ENCODE data around the gene PLXNA4. TPM values are rescaled to one million over a fixed set of nuclear protein-coding genes. Genes with fewer than 3 reads are reported as not detected.

Gene PLXNA4
- total RNA-seq, 1 donor from 2014 or later = 3.5 TPM

GRCh38 chr7:132402751-132403245, 173.5 kb downstream of the PLXNA4 start:
- Mint-ChIP-seq H3K4me3 (ENCODE audit: unreplicated experiment) (no peak overlapping the region), H3K4me1 (ENCODE audit: unreplicated experiment) (peaks cover 6% of the 10 kb centered on the region), H3K9me3 (ENCODE audit: unreplicated experiment) (no peaks in the 10 kb centered on the region), H3K27me3 (ENCODE audit: unreplicated experiment) (no peaks in the 10 kb centered on the region), H3K27ac (ENCODE audit: unreplicated experiment) (no peak overlapping the region), H3K36me3 (ENCODE audit: low read depth, unreplicated experiment) (no peaks in the 10 kb centered on the region)
- no peak for TF ChIP-seq CTCF (IDR thresholded peaks at IDR 0.05; ENCODE audit: unreplicated experiment)
- no peak for DNase-seq (ENCODE audit: low spot score)

GRCh38 chr7:132402096-132402495, 174.2 kb downstream of the PLXNA4 start:
- Mint-ChIP-seq H3K9me3 (ENCODE audit: unreplicated experiment) (no peaks in the 10 kb centered on the region), H3K36me3 (ENCODE audit: low read depth, unreplicated experiment) (no peaks in the 10 kb centered on the region), H3K4me1 (ENCODE audit: unreplicated experiment) (peaks cover 9% of the 10 kb centered on the region), H3K27ac (ENCODE audit: unreplicated experiment) (no peak overlapping the region), H3K4me3 (ENCODE audit: unreplicated experiment) (no peak overlapping the region), H3K27me3 (ENCODE audit: unreplicated experiment) (no peaks in the 10 kb centered on the region)
- no peak for DNase-seq (ENCODE audit: low spot score)
- no peak for TF ChIP-seq CTCF (IDR thresholded peaks at IDR 0.05; ENCODE audit: unreplicated experiment)

- Mint-ChIP-seq H3K4me1 (ENCODE audit: unreplicated experiment) (peaks cover 10% of the 10 kb centered on the region), H3K27ac (ENCODE audit: unreplicated experiment) (no peak overlapping the region), H3K36me3 (ENCODE audit: low read depth, unreplicated experiment) (no peaks in the 10 kb centered on the region), H3K4me3 (ENCODE audit: unreplicated experiment) (no peak overlapping the region), H3K9me3 (ENCODE audit: unreplicated experiment) (no peaks in the 10 kb centered on the region), H3K27me3 (ENCODE audit: unreplicated experiment) (no peaks in the 10 kb centered on the region)
- no peak for DNase-seq (ENCODE audit: low spot score)
- no peak for TF ChIP-seq CTCF (IDR thresholded peaks at IDR 0.05; ENCODE audit: unreplicated experiment)
Measured at GRCh38 chr7:132400561-132401142, 175.6 kb downstream of the PLXNA4 start.

GRCh38 chr7:132399367-132399766, 176.9 kb downstream of the PLXNA4 start:
- Mint-ChIP-seq H3K36me3 (ENCODE audit: low read depth, unreplicated experiment) (no peaks in the 10 kb centered on the region), H3K4me3 (ENCODE audit: unreplicated experiment) (no peak overlapping the region), H3K4me1 (ENCODE audit: unreplicated experiment) (peaks cover 8% of the 10 kb centered on the region), H3K9me3 (ENCODE audit: unreplicated experiment) (no peaks in the 10 kb centered on the region), H3K27me3 (ENCODE audit: unreplicated experiment) (no peaks in the 10 kb centered on the region), H3K27ac (ENCODE audit: unreplicated experiment) (no peak overlapping the region)
- TF ChIP-seq CTCF (IDR thresholded peaks at IDR 0.05; ENCODE audit: unreplicated experiment) = no peak
- no peak for DNase-seq (ENCODE audit: low spot score)

GRCh38 chr7:132398253-132398925, 177.9 kb downstream of the PLXNA4 start:
- no peak for DNase-seq (ENCODE audit: low spot score)
- H3K4me1 Mint-ChIP-seq (ENCODE audit: unreplicated experiment) = peaks cover 8% of the 10 kb centered on the region
- no peak for TF ChIP-seq CTCF (IDR thresholded peaks at IDR 0.05; ENCODE audit: unreplicated experiment)
- H3K27ac Mint-ChIP-seq (ENCODE audit: unreplicated experiment) = no peak overlapping the region
- H3K9me3 Mint-ChIP-seq (ENCODE audit: unreplicated experiment) = no peaks in the 10 kb centered on the region
- H3K27me3 Mint-ChIP-seq (ENCODE audit: unreplicated experiment) = no peaks in the 10 kb centered on the region
- H3K4me3 Mint-ChIP-seq (ENCODE audit: unreplicated experiment) = no peak overlapping the region
- H3K36me3 Mint-ChIP-seq (ENCODE audit: low read depth, unreplicated experiment) = no peaks in the 10 kb centered on the region

All from endothelial cell (in vitro differentiated cells).